ENCODE results near the gene MGAT3. TPM values are rescaled to one million over a fixed set of nuclear protein-coding genes. Genes with fewer than 3 reads are reported as not detected.
A peak's percentile ranks its signal among the peaks of the same experiment; 100 is the strongest.

The MGAT3 gene
- polyA plus RNA-seq, 1 donor from 2014 or later = 29.1 TPM

- Histone ChIP-seq H3K79me2 (replicated peaks; ENCODE audit: insufficient read depth, low read length) (peaks cover 54% of the 10 kb centered on the region), H3K9ac (ENCODE audit: low read length) (peak overlapping the region; percentile 53), H3K27ac (ENCODE audit: low read length) (no peak overlapping the region), H3K4me3 (ENCODE audit: low read length) (peak overlapping the region; percentile 78), H3K9me3 (ENCODE audit: low read length) (no peaks in the 10 kb centered on the region), H3F3A (ENCODE audit: insufficient read depth, low read length, poor library complexity, severe bottlenecking) (peaks cover 4% of the 10 kb centered on the region), H3K27me3 (ENCODE audit: insufficient read depth, low read depth, low read length) (no peaks in the 10 kb centered on the region), H3K36me3 (ENCODE audit: insufficient read depth, low read length) (peaks cover 4% of the 10 kb centered on the region), H4K20me1 (ENCODE audit: insufficient read depth) (peaks cover 27% of the 10 kb centered on the region), H3K9me2 (ENCODE audit: insufficient read depth, low read length) (no peaks in the 10 kb centered on the region), H3K4me2 (ENCODE audit: low read length) (peak overlapping the region; percentile 8), H2AFZ (ENCODE audit: low read depth, low read length) (no peak overlapping the region)
- TF ChIP-seq MXI1 (conservative IDR thresholded peaks at IDR 0.05; ENCODE audit: poor library complexity, severe bottlenecking) (no peak), EZH2 (IDR thresholded peaks at IDR 0.05; ENCODE audit: borderline replicate concordance, insufficient read depth, low read length, poor library complexity, severe bottlenecking) (no peak), REST (IDR thresholded peaks at IDR 0.05; ENCODE audit: borderline replicate concordance) (no peak), EP300 (conservative IDR thresholded peaks at IDR 0.05; ENCODE audit: poor library complexity, severe bottlenecking) (no peak), RAD21 (conservative IDR thresholded peaks at IDR 0.05) (no peak), TAF1 (IDR thresholded peaks at IDR 0.05; ENCODE audit: low read depth) (no peak), POLR2AphosphoS5 (IDR thresholded peaks at IDR 0.05) (no peak), SMC3 (conservative IDR thresholded peaks at IDR 0.05; ENCODE audit: poor library complexity) (no peak), CTCF (IDR thresholded peaks at IDR 0.05; ENCODE audit: poor library complexity, severe bottlenecking) (no peak)
Measured at GRCh38 chr22:39522567-39523300, 65.9 kb downstream of the MGAT3 start.

- no peak overlapping the region for H3K4me2 ChIP-seq (ENCODE audit: low read length)
- no peak overlapping the region for H3K27ac ChIP-seq (ENCODE audit: low read length)
- no peaks in the 10 kb centered on the region for H3F3A ChIP-seq (ENCODE audit: insufficient read depth, low read length, poor library complexity, severe bottlenecking)
- peaks cover 4% of the 10 kb centered on the region for H3K36me3 ChIP-seq (ENCODE audit: insufficient read depth, low read length)
- no peaks in the 10 kb centered on the region for H3K27me3 ChIP-seq (ENCODE audit: insufficient read depth, low read depth, low read length)
- H4K20me1 ChIP-seq (ENCODE audit: insufficient read depth) = peaks cover 37% of the 10 kb centered on the region
- peak overlapping the region; percentile 45 for H3K4me3 ChIP-seq (ENCODE audit: low read length)
- TF ChIP-seq POLR2AphosphoS5 (IDR thresholded peaks at IDR 0.05) (no peak), EZH2 (IDR thresholded peaks at IDR 0.05; ENCODE audit: borderline replicate concordance, insufficient read depth, low read length, poor library complexity, severe bottlenecking) (no peak), SMC3 (conservative IDR thresholded peaks at IDR 0.05; ENCODE audit: poor library complexity) (no peak), MXI1 (conservative IDR thresholded peaks at IDR 0.05; ENCODE audit: poor library complexity, severe bottlenecking) (no peak), CTCF (IDR thresholded peaks at IDR 0.05; ENCODE audit: poor library complexity, severe bottlenecking) (no peak)
- no peak overlapping the region for H2AFZ ChIP-seq (ENCODE audit: low read depth, low read length)
- H3K9me3 ChIP-seq (ENCODE audit: low read length) = no peaks in the 10 kb centered on the region
- peaks cover 59% of the 10 kb centered on the region for H3K79me2 ChIP-seq (replicated peaks; ENCODE audit: insufficient read depth, low read length)
- H3K9ac ChIP-seq (ENCODE audit: low read length) = no peak overlapping the region
- no peaks in the 10 kb centered on the region for H3K9me2 ChIP-seq (ENCODE audit: insufficient read depth, low read length)
Measured at GRCh38 chr22:39524089-39524752, 67.4 kb downstream of the MGAT3 start.

Data from neural cell (in vitro differentiated cells).